Mesenchymal stem cell (in vitro differentiated cells and primary cell): ENCODE data around the gene RPS6KA1.

Experiments
- DNase-seq: peaks from one replicate; pipeline ENCODE4 v3.0.0-alpha.2; 2013
- H2AFZ ChIP-seq: one replicate; pipeline ENCODE4 v1.6.1; 2013; ENCODE audit warnings: low read depth, mild to moderate bottlenecking, control low read depth, inconsistent platforms, low read length, moderate library complexity
- H2AK5ac ChIP-seq: 2 replicates; pipeline ENCODE4 v1.6.1; 2013; ENCODE audit warnings: low read length, moderate library complexity, mild to moderate bottlenecking, inconsistent platforms; ENCODE audit not compliant: severe bottlenecking
- H2BK120ac ChIP-seq: one replicate; pipeline ENCODE4 v1.6.1; 2013; ENCODE audit warnings: low read depth, mild to moderate bottlenecking, inconsistent platforms, low read length, moderate library complexity
- H2BK12ac ChIP-seq, 2 experiments: one replicate each; pipeline ENCODE4 v1.6.1; 2013; ENCODE audit warnings: inconsistent platforms in 2 of 2, low read length in 2 of 2, mild to moderate bottlenecking in 2 of 2, moderate library complexity in 2 of 2, control low read depth in 1 of 2
- H2BK15ac ChIP-seq: one replicate; pipeline ENCODE4 v1.6.1; 2013; ENCODE audit warnings: mild to moderate bottlenecking, low read depth, inconsistent platforms; ENCODE audit not compliant: poor library complexity, severe bottlenecking
- H2BK5ac ChIP-seq: 2 replicates; pipeline ENCODE4 v1.6.1; 2013; ENCODE audit warnings: low read depth, mild to moderate bottlenecking, low read length, control low read depth, inconsistent platforms; ENCODE audit not compliant: poor library complexity, severe bottlenecking
- H3K14ac ChIP-seq, 2 experiments: one replicate each; pipeline ENCODE4 v1.6.1; 2013; ENCODE audit warnings: inconsistent platforms in 2 of 2, low read length in 2 of 2, control low read depth in 1 of 2, mild to moderate bottlenecking in 1 of 2, moderate library complexity in 1 of 2
- H3K18ac ChIP-seq, 2 experiments: one replicate each; pipeline ENCODE4 v1.6.1; 2013; ENCODE audit warnings: inconsistent platforms in 2 of 2, low read length in 2 of 2, control low read depth in 1 of 2, low read depth in 1 of 2, mild to moderate bottlenecking in 1 of 2
- H3K23ac ChIP-seq, 2 experiments: one replicate each; pipeline ENCODE4 v1.6.1; 2013; ENCODE audit warnings: inconsistent platforms in 2 of 2, low read length in 2 of 2, mild to moderate bottlenecking in 2 of 2, moderate library complexity in 2 of 2, control low read depth in 1 of 2
- H3K27ac ChIP-seq: 2 replicates; pipeline ENCODE4 v1.5.1; 2013; ENCODE audit warnings: mild to moderate bottlenecking, moderate library complexity, low read length, control low read depth, inconsistent platforms; ENCODE audit not compliant: poor library complexity, severe bottlenecking
- H3K27me3 ChIP-seq, 2 experiments: 2 replicates each; pipeline versions ENCODE4 v1.6.1 to v1.7.0; 2013; ENCODE audit warnings: low read length in 2 of 2, mild to moderate bottlenecking in 2 of 2, moderate library complexity in 2 of 2, control low read depth in 1 of 2, inconsistent platforms in 1 of 2; ENCODE audit not compliant: control insufficient read depth in 1 of 2, insufficient read depth in 1 of 2
- H3K36me3 ChIP-seq, 2 experiments: 2 replicates each; pipeline versions ENCODE4 v1.6.1 to v1.7.0; 2013; ENCODE audit warnings: low read length in 2 of 2, control low read depth in 1 of 2, inconsistent platforms in 1 of 2, low read depth in 1 of 2, mild to moderate bottlenecking in 1 of 2; ENCODE audit not compliant: insufficient read depth in 2 of 2, control insufficient read depth in 1 of 2
- H3K4ac ChIP-seq, 2 experiments: one replicate each; pipeline ENCODE4 v1.6.1; 2013; ENCODE audit warnings: inconsistent platforms in 2 of 2, low read length in 2 of 2, mild to moderate bottlenecking in 2 of 2, moderate library complexity in 2 of 2, control low read depth in 1 of 2, low read depth in 1 of 2
- H3K4me1 ChIP-seq: 2 replicates; pipeline ENCODE4 v1.6.1; 2013; ENCODE audit warnings: low read depth, low read length, control low read depth; ENCODE audit not compliant: control insufficient read depth, insufficient read depth
- H3K4me2 ChIP-seq: 2 replicates; pipeline ENCODE4 v1.6.1; 2013; ENCODE audit warnings: low read length, mild to moderate bottlenecking, inconsistent platforms; ENCODE audit not compliant: poor library complexity, severe bottlenecking
- H3K4me3 ChIP-seq, 2 experiments: 2 replicates each; pipeline versions ENCODE4 v1.5.1 to v1.7.0; 2013; ENCODE audit warnings: low read length in 2 of 2, mild to moderate bottlenecking in 2 of 2, control low read depth in 1 of 2, low read depth in 1 of 2; ENCODE audit not compliant: insufficient read depth in 1 of 2
- H3K79me1 ChIP-seq: replicated peaks from 2 replicates; pipeline ENCODE4 v1.6.1; 2013; ENCODE audit warnings: mild to moderate bottlenecking, control low read depth, low read length, inconsistent platforms; ENCODE audit not compliant: poor library complexity, severe bottlenecking
- H3K9ac ChIP-seq: 2 replicates; pipeline ENCODE4 v1.7.0; 2013; ENCODE audit warnings: mild to moderate bottlenecking, low read length, moderate library complexity
- H3K9me3 ChIP-seq: 2 replicates; pipeline ENCODE4 v1.7.0; 2013; ENCODE audit warnings: mild to moderate bottlenecking, low read length; ENCODE audit not compliant: control insufficient read depth
- H4K8ac ChIP-seq: one replicate; pipeline ENCODE4 v1.6.1; 2013; ENCODE audit warnings: inconsistent platforms, mild to moderate bottlenecking, low read length, moderate library complexity
- H4K91ac ChIP-seq: one replicate; pipeline ENCODE4 v1.6.1; 2013; ENCODE audit warnings: mild to moderate bottlenecking, low read length, inconsistent platforms
- WGBS: methylation state at CpG from one replicate; pipeline ENCODE4 v1.1.7; 2013; ENCODE audit warnings: mixed read lengths; 5-methylcytosine and 5-hydroxymethylcytosine counted together

RPS6KA1 gene

DNA sequence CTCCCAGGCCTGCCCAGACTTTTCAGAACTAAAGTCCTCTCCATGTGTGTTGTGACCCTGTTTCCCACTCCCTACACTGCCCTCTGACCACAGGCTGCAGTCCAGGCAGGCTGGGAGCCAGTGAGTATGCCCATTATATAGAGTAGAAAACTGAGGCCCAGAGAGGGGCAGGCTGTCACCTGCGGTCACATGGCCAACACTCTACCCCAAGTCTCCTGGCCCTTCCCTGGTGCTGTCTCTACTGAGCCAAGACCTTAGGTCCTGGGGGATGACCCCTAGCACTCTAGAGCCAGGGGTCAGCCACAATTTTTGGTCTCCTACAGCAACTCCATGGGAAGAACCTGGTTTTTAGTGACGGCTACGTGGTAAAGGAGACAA is 30.8 kb downstream of the RPS6KA1 start:
- Histone ChIP-seq H4K8ac (no peak overlapping the region), H3K9me3 (no peaks in the 10 kb centered on the region), H2AK5ac (no peak overlapping the region), H4K91ac (no peak overlapping the region), H3K4me3 (no peak overlapping the region), H3K4me1 (no peaks in the 10 kb centered on the region), H3K4ac (no peak overlapping the region), H3K14ac (no peak overlapping the region), H2BK15ac (no peak overlapping the region), H3K18ac (no peak overlapping the region), H3K79me1 (no peaks in the 10 kb centered on the region), H3K9ac (no peak overlapping the region), H2AFZ (no peak overlapping the region), H2BK5ac (no peak overlapping the region), H3K27ac (no peak overlapping the region), H3K4me2 (no peak overlapping the region), H3K23ac (no peak overlapping the region), H2BK120ac (no peak overlapping the region), H3K27me3 (no peaks in the 10 kb centered on the region), H3K36me3 (peaks cover 0 to 48% of the 10 kb centered on the region in 2 experiments), H2BK12ac (no peak overlapping the region)
- 100% methylated on average over 3 of the region's 3 CpGs for WGBS
- no peak for DNase-seq

DNA sequence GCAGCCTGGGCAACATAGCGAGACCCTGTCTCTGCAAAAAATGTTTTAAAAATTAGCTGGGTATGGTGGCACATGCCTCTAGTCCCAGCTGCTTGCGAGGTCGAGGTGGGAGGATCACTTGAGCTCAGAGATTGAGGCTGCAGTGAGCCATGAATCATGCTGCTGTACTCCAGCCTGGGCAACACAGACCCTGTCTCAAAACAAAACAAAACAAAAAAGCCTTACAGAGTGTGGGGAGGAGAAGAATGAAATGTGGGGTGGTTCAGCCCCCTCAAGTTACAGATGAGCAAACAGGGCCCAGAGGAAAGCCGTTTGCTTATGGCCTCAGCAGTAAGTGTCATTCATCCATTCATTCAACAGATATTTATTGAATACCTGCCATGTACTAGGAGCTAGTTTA is 40.7 kb downstream of the RPS6KA1 start:
- Histone ChIP-seq H3K79me1 (no peaks in the 10 kb centered on the region), H2BK15ac (no peak overlapping the region), H2AFZ (no peak overlapping the region), H3K27me3 (no peaks in the 10 kb centered on the region), H3K4me1 (peaks cover 5% of the 10 kb centered on the region), H3K9ac (no peak overlapping the region), H4K91ac (no peak overlapping the region), H3K14ac (no peak overlapping the region), H3K18ac (no peak overlapping the region), H3K9me3 (no peaks in the 10 kb centered on the region), H2BK120ac (no peak overlapping the region), H3K4me2 (no peak overlapping the region), H3K23ac (no peak overlapping the region), H2AK5ac (no peak overlapping the region), H2BK5ac (no peak overlapping the region), H3K4ac (no peak overlapping the region), H2BK12ac (no peak overlapping the region), H3K4me3 (no peak overlapping the region), H3K36me3 (peaks cover 0 to 42% of the 10 kb centered on the region in 2 experiments), H3K27ac (no peak overlapping the region), H4K8ac (no peak overlapping the region)
- no peak for DNase-seq
- 100% methylated on average over 3 of the region's 4 CpGs for WGBS

DNA sequence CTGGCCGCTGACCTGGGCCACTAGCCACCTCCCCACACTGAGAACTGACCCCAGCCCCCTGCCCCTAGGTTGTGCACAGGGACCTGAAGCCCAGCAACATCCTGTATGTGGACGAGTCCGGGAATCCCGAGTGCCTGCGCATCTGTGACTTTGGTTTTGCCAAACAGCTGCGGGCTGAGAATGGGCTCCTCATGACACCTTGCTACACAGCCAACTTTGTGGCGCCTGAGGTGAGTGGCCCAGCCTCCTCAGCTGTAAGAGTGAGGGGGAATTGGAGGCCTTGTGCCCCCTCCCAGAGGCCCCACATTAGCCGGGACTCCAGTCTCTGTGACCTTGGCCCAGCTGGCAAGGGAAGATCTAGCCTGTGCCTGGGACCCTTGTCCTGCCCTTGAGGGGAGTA is 41.8 kb downstream of the RPS6KA1 start:
- peaks cover 0 to 45% of the 10 kb centered on the region in 2 experiments for H3K36me3 ChIP-seq
- WGBS, result 98% methylated on average over 8 of the region's 8 CpGs
- H3K27me3 ChIP-seq, result no peaks in the 10 kb centered on the region
- H4K8ac ChIP-seq, result no peak overlapping the region
- peaks cover 5% of the 10 kb centered on the region for H3K4me1 ChIP-seq
- H3K23ac ChIP-seq, result no peak overlapping the region
- H2BK15ac ChIP-seq, result no peak overlapping the region
- no peak overlapping the region for H2AFZ ChIP-seq
- no peak overlapping the region for H3K18ac ChIP-seq
- no peak overlapping the region for H2BK5ac ChIP-seq
- H2AK5ac ChIP-seq, result no peak overlapping the region
- H3K79me1 ChIP-seq, result no peaks in the 10 kb centered on the region
- no peak overlapping the region for H3K4me3 ChIP-seq
- H3K9me3 ChIP-seq, result no peaks in the 10 kb centered on the region
- H2BK120ac ChIP-seq, result no peak overlapping the region
- no peak for DNase-seq
- H3K4ac ChIP-seq, result no peak overlapping the region
- no peak overlapping the region for H3K14ac ChIP-seq
- H3K9ac ChIP-seq, result no peak overlapping the region
- no peak overlapping the region for H3K27ac ChIP-seq
- H3K4me2 ChIP-seq, result no peak overlapping the region
- no peak overlapping the region for H4K91ac ChIP-seq
- no peak overlapping the region for H2BK12ac ChIP-seq

DNA sequence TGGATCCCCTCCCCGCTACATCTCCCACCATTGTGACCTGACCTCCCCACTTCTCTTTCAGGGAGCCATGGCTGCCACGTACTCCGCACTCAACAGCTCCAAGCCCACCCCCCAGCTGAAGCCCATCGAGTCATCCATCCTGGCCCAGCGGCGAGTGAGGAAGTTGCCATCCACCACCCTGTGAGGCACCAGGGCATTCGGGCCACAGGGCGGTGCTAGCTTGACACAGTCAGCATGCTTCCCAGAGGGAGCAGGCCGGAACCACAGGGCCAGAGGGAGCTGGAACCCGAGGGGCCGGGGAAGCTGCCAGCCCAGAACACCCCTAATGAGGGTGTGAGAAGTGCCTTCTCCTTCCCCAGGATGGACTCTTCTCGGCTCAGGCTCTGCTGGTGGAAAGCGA is 44.5 kb downstream of the RPS6KA1 start:
- Histone ChIP-seq H2BK5ac (no peak overlapping the region), H3K14ac (peak overlapping the region in 1 of 2 experiments; percentile 18), H3K4me2 (no peak overlapping the region), H3K9me3 (no peaks in the 10 kb centered on the region), H2BK12ac (no peak overlapping the region), H3K27me3 (peaks cover 0 to 10% of the 10 kb centered on the region in 2 experiments), H3K36me3 (peaks cover 0 to 42% of the 10 kb centered on the region in 2 experiments), H3K23ac (no peak overlapping the region), H3K79me1 (no peaks in the 10 kb centered on the region), H3K18ac (no peak overlapping the region), H4K91ac (no peak overlapping the region), H3K4me1 (peaks cover 5% of the 10 kb centered on the region), H2BK120ac (no peak overlapping the region), H3K27ac (no peak overlapping the region), H4K8ac (no peak overlapping the region), H2AFZ (no peak overlapping the region), H2AK5ac (no peak overlapping the region), H3K4me3 (peak overlapping the region in 1 of 2 experiments; percentile 26), H3K4ac (no peak overlapping the region), H2BK15ac (no peak overlapping the region), H3K9ac (no peak overlapping the region)
- 88% methylated on average over 13 of the region's 13 CpGs for WGBS
- no peak for DNase-seq
